IMR-90 (cell line): Measurements from ENCODE around the gene RAPGEF1. TPM values are rescaled to one million over a fixed set of nuclear protein-coding genes. Genes with fewer than 3 reads are reported as not detected.

Source experiments
- ATAC-seq: fragments of 200-7000 bp; cut with Tn5 transposase; 2 replicates; pipeline ENCODE4 v1.9.1; 2020; ENCODE audit warnings: low read depth, mild to moderate bottlenecking, moderate library complexity
- BruUV-seq: library from RNA; stranded (reverse); fragments of 400-500 nt; replicated peaks from 2 replicates; lab custom pipeline; 2021; lab: Mats Ljungman, UMichigan
- CTCF ChIA-PET: fragments of 300-600 bp; formaldehyde crosslinking; extraction: SDS; loops from one replicate; lab custom pipeline; 2021; ENCODE audit warnings: antibody characterized with exemption; lab: Yijun Ruan, JAX
- POLR2A ChIA-PET: fragments of 300-600 bp; sonication (Branson Sonifier 250); formaldehyde crosslinking; loops from one replicate; lab custom pipeline; 2022; ENCODE audit warnings: antibody characterized with exemption; ENCODE audit not compliant: unreplicated experiment; lab: Charles Lee
- DNase-seq: peaks from one replicate; pipeline ENCODE4 v3.0.0; 2013
- H2AFZ ChIP-seq: replicated peaks from 2 replicates; pipeline ENCODE3; 2013; ENCODE audit warnings: low read length, mild to moderate bottlenecking; ENCODE audit not compliant: poor library complexity
- H2AK5ac ChIP-seq: 2 replicates; pipeline ENCODE4 v1.6.1; 2013; ENCODE audit warnings: low read depth, low read length, inconsistent platforms
- H2AK9ac ChIP-seq: replicated peaks from 2 replicates; pipeline ENCODE3; 2013; ENCODE audit warnings: mild to moderate bottlenecking, low read depth, low read length, moderate library complexity; ENCODE audit not compliant: poor library complexity
- H2BK120ac ChIP-seq: 2 replicates; pipeline ENCODE4 v1.6.1; 2013; ENCODE audit warnings: low read depth, low read length, inconsistent platforms
- H2BK15ac ChIP-seq: 3 replicates; pipeline ENCODE4 v1.6.1; 2013; ENCODE audit warnings: low read depth, low read length, inconsistent platforms
- H2BK20ac ChIP-seq: 2 replicates; pipeline ENCODE4 v1.6.1; 2013; ENCODE audit warnings: low read depth, mild to moderate bottlenecking, inconsistent platforms, low read length, moderate library complexity
- H2BK5ac ChIP-seq: 2 replicates; pipeline ENCODE4 v1.6.1; 2013; ENCODE audit warnings: mild to moderate bottlenecking, low read depth, low read length, inconsistent platforms; ENCODE audit not compliant: poor library complexity, severe bottlenecking
- H3K14ac ChIP-seq: replicated peaks from 2 replicates; pipeline ENCODE4 v1.6.1; 2013; ENCODE audit warnings: low read depth, low read length, inconsistent platforms
- H3K18ac ChIP-seq: 2 replicates; pipeline ENCODE4 v1.6.1; 2013; ENCODE audit warnings: low read depth, low read length, control low read depth
- H3K23ac ChIP-seq: 2 replicates; pipeline ENCODE4 v1.6.1; 2013; ENCODE audit warnings: low read depth, low read length, inconsistent platforms
- H3K27ac ChIP-seq: 2 replicates; pipeline ENCODE4 v1.5.1; 2013; ENCODE audit warnings: mild to moderate bottlenecking, control low read depth, low read length; ENCODE audit not compliant: insufficient read depth
- H3K27me3 ChIP-seq: 2 replicates; pipeline ENCODE4 v1.6.1; 2013; ENCODE audit warnings: low read length; ENCODE audit not compliant: control insufficient read depth, insufficient read depth
- H3K36me3 ChIP-seq: 2 replicates; pipeline ENCODE4 v1.6.1; 2013; ENCODE audit warnings: low read length, mixed read lengths; ENCODE audit not compliant: control insufficient read depth, insufficient read depth
- H3K4ac ChIP-seq: 2 replicates; pipeline ENCODE4 v1.6.1; 2013; ENCODE audit warnings: low read depth, low read length, inconsistent platforms
- H3K4me1 ChIP-seq: 2 replicates; pipeline ENCODE4 v1.6.1; 2013; ENCODE audit warnings: low read length, mixed read lengths; ENCODE audit not compliant: control insufficient read depth, insufficient read depth
- H3K4me2 ChIP-seq: 2 replicates; pipeline ENCODE4 v1.6.1; 2013; ENCODE audit warnings: low read depth, mild to moderate bottlenecking, control low read depth, low read length, moderate library complexity
- H3K4me3 ChIP-seq: 2 replicates; pipeline ENCODE4 v1.5.1; 2013; ENCODE audit warnings: low read depth, mild to moderate bottlenecking, control low read depth, low read length, moderate library complexity; ENCODE audit not compliant: insufficient read depth
- H3K56ac ChIP-seq: 2 replicates; pipeline ENCODE4 v1.6.1; 2013; ENCODE audit warnings: low read length, inconsistent platforms; ENCODE audit not compliant: insufficient read depth; ENCODE audit errors: extremely low read depth
- H3K79me1 ChIP-seq, 2 experiments: 2 replicates each; pipeline ENCODE4 v1.6.1; 2013; ENCODE audit warnings: low read length in 2 of 2, inconsistent platforms in 1 of 2, low read depth in 1 of 2
- H3K9ac ChIP-seq: 2 replicates; pipeline ENCODE4 v1.6.1; 2013; ENCODE audit warnings: low read depth, low read length, control low read depth
- H3K9me1 ChIP-seq: 2 replicates; pipeline ENCODE4 v1.6.1; 2013; ENCODE audit warnings: low read length, inconsistent platforms; ENCODE audit not compliant: insufficient read depth
- H3K9me3 ChIP-seq: 2 replicates; pipeline ENCODE4 v1.6.1; 2013; ENCODE audit warnings: low read length; ENCODE audit not compliant: control insufficient read depth, insufficient read depth
- H4K20me1 ChIP-seq: 2 replicates; pipeline ENCODE4 v1.6.1; 2013; ENCODE audit warnings: low read length, inconsistent platforms; ENCODE audit not compliant: insufficient read depth
- H4K5ac ChIP-seq: 2 replicates; pipeline ENCODE4 v1.6.1; 2013; ENCODE audit warnings: mild to moderate bottlenecking, low read depth, low read length, control low read depth
- H4K8ac ChIP-seq, 2 experiments: 2 replicates each; pipeline ENCODE4 v1.6.1; 2013; ENCODE audit warnings: low read depth in 2 of 2, low read length in 2 of 2, control low read depth in 1 of 2, inconsistent platforms in 1 of 2
- H4K91ac ChIP-seq: 2 replicates; pipeline ENCODE4 v1.6.1; 2013; ENCODE audit warnings: low read depth, low read length, inconsistent platforms; ENCODE audit not compliant: insufficient read depth
- BHLHE40 ChIP-seq: fragments of 150-350 bp; IDR thresholded peaks from 2 replicates; pipeline ENCODE4 v1.6.1; 2016; ENCODE audit warnings: mild to moderate bottlenecking, low read depth, low read length
- CEBPB ChIP-seq: IDR thresholded peaks from 2 replicates; pipeline ENCODE4 v1.6.1; 2012; ENCODE audit warnings: low read depth, low read length, improper control_type of control experiment
- POLR2A ChIP-seq: IDR thresholded peaks from 2 replicates; pipeline ENCODE4 v1.6.1; 2012; ENCODE audit warnings: mild to moderate bottlenecking, low read depth, low read length
- RAD21 ChIP-seq: IDR thresholded peaks from 2 replicates; pipeline ENCODE4 v1.6.1; 2012; ENCODE audit warnings: low read length, improper control_type of control experiment
- RFX5 ChIP-seq: IDR thresholded peaks from 2 replicates; pipeline ENCODE4 v1.8.0; 2012; ENCODE audit warnings: low read depth, mild to moderate bottlenecking, low read length, moderate library complexity
- USF2 ChIP-seq: fragments of 150-350 bp; IDR thresholded peaks from 2 replicates; pipeline ENCODE4 v1.6.1; 2017; ENCODE audit warnings: mild to moderate bottlenecking, antibody characterized with exemption, low read length, low read depth
- WGBS, 2 experiments: methylation state at CpG; one replicate each; pipeline versions ENCODE4 v1.1.5 to v1.1.7; 2013; ENCODE audit warnings: missing lambda C conversion rate in 2 of 2; ENCODE audit not compliant: insufficient read length in 1 of 2; ENCODE audit errors: extremely low coverage in 2 of 2; 5-methylcytosine and 5-hydroxymethylcytosine counted together
- dilution Hi-C: fragments of 300-500 bp; cut with HindIII; formaldehyde crosslinking; loops from one replicate; pipeline ENCODE4 v1.14.3; 2018; ENCODE audit warnings: low sequenced_read_pairs; ENCODE audit not compliant: unreplicated experiment
- in situ Hi-C: fragments of 300-500 bp; cut with MboI; formaldehyde crosslinking; loops from 3 replicates; pipeline ENCODE4 v1.14.3; 2019; ENCODE audit warnings: low sequenced_read_pairs, inconsistent platforms, mixed read lengths
- intact Hi-C: fragments of 100-400 bp; cut with micrococcal nuclease; formaldehyde crosslinking; loops from 2 replicates; pipeline ENCODE4 v1.10.0; 2022
- polyA plus RNA-seq, 3 experiments: library from polyadenylated mRNA; depleted of rRNA; stranded (reverse); fragments of >200 nt; gene quantifications; 2 replicates each; pipeline ENCODE4 v1.2.3, GENCODE V29; 2012; ENCODE audit warnings: low replicate concordance in 1 of 3
- total RNA-seq: library from RNA; depleted of rRNA; stranded (reverse); fragments of >200 nt; gene quantifications from 2 replicates; pipeline ENCODE4 v1.2.3, GENCODE V29; 2012
- TF ChIP-seq, protein P1 (sequence below): conservative IDR thresholded peaks from 2 replicates; pipeline ENCODE4 v1.5.1; 2012; ENCODE audit warnings: mild to moderate bottlenecking, low read depth, low read length, improper control_type of control experiment

RAPGEF1 gene
- total and polyA plus RNA-seq, 2 of the 4 experiments (the other 2 are of a cell fraction) = 13.1 to 22.3 TPM

GRCh38 chr9:131641618-131642495, 98.0 kb downstream of the RAPGEF1 start:
- Histone ChIP-seq H3K56ac (no peak overlapping the region), H2BK15ac (no peak overlapping the region), H3K18ac (no peak overlapping the region), H2BK20ac (no peak overlapping the region), H4K91ac (no peak overlapping the region), H3K36me3 (peaks cover 13% of the 10 kb centered on the region), H2BK5ac (no peak overlapping the region), H4K5ac (no peak overlapping the region), H3K27ac (peak overlapping the region; percentile 30; the same call in 1 of the 2 replicates), H3K4me2 (no peak overlapping the region), H3K9me1 (peaks cover 8% of the 10 kb centered on the region; the same call in 1 of the 2 replicates), H3K4me1 (peaks cover 10% of the 10 kb centered on the region), H2AK5ac (0 out of 2 replicates have a peak overlapping the region, but pooled peaks have one; percentile 14), H3K9ac (no peak overlapping the region), H3K79me1 (peaks cover 10 to 35% of the 10 kb centered on the region in 2 experiments; a peak in 3 of 4 replicates), H3K4me3 (no peak overlapping the region), H3K9me3 (no peaks in the 10 kb centered on the region), H4K8ac (no peak overlapping the region), H4K20me1 (peaks cover 2% of the 10 kb centered on the region; the same call in 1 of the 2 replicates), H3K23ac (no peak overlapping the region), H2BK120ac (no peak overlapping the region), H2AFZ (no peak overlapping the region), H3K27me3 (no peaks in the 10 kb centered on the region), H3K4ac (no peak overlapping the region), H3K14ac (no peak overlapping the region), H2AK9ac (peak overlapping the region; percentile 15)
- intact Hi-C loops (no loop called here), dilution Hi-C loops (no loop called here), in situ Hi-C loops (no loop called here)
- TF ChIP-seq RFX5 = no peak
- TF ChIP-seq, protein P1, sequence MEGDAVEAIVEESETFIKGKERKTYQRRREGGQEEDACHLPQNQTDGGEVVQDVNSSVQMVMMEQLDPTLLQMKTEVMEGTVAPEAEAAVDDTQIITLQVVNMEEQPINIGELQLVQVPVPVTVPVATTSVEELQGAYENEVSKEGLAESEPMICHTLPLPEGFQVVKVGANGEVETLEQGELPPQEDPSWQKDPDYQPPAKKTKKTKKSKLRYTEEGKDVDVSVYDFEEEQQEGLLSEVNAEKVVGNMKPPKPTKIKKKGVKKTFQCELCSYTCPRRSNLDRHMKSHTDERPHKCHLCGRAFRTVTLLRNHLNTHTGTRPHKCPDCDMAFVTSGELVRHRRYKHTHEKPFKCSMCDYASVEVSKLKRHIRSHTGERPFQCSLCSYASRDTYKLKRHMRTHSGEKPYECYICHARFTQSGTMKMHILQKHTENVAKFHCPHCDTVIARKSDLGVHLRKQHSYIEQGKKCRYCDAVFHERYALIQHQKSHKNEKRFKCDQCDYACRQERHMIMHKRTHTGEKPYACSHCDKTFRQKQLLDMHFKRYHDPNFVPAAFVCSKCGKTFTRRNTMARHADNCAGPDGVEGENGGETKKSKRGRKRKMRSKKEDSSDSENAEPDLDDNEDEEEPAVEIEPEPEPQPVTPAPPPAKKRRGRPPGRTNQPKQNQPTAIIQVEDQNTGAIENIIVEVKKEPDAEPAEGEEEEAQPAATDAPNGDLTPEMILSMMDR = 0 out of 2 replicates have a peak, but pooled peaks have one; percentile 5
- no peak for TF ChIP-seq POLR2A
- no peak for TF ChIP-seq CEBPB
- TF ChIP-seq BHLHE40 = no peak
- TF ChIP-seq USF2 = no peak
- no peak for TF ChIP-seq RAD21
- peak; percentile 66 for ATAC-seq
- POLR2A ChIA-PET = no interaction called here
- BruUV-seq = no TSS peak
- DNase-seq = no peak
- WGBS, 2 experiments = 92% methylated on average over 5 of the region's 18 CpGs; no CpG with 5 or more reads in 1 of the 2 experiments
- CTCF ChIA-PET = no interaction called here
